Glutamatergic neuron (in vitro differentiated cells): ENCODE results near the gene TMEM51. TPM values are rescaled to one million over a fixed set of nuclear protein-coding genes. Genes with fewer than 3 reads are reported as not detected.

Experiments
- DNase-seq: peaks from one replicate; pipeline ENCODE4 v3.0.0; 2022
- H3K27ac Mint-ChIP-seq: one replicate; pipeline ENCODE4 v1.8.0; 2020; ENCODE audit warnings: mild to moderate bottlenecking, mixed read lengths, inconsistent platforms; ENCODE audit not compliant: unreplicated experiment
- H3K27me3 Mint-ChIP-seq: one replicate; pipeline ENCODE4 v1.8.0; 2020; ENCODE audit warnings: mild to moderate bottlenecking, moderate library complexity, mixed read lengths, inconsistent platforms; ENCODE audit not compliant: unreplicated experiment
- H3K36me3 Mint-ChIP-seq: one replicate; pipeline ENCODE4 v1.8.0; 2020; ENCODE audit warnings: mild to moderate bottlenecking, mixed read lengths, inconsistent platforms; ENCODE audit not compliant: unreplicated experiment
- H3K4me1 Mint-ChIP-seq: one replicate; pipeline ENCODE4 v1.8.0; 2020; ENCODE audit warnings: mild to moderate bottlenecking, low read depth, mixed read lengths, inconsistent platforms; ENCODE audit not compliant: unreplicated experiment
- H3K4me3 Mint-ChIP-seq: one replicate; pipeline ENCODE4 v1.8.0; 2020; ENCODE audit warnings: mild to moderate bottlenecking, mixed read lengths, inconsistent platforms; ENCODE audit not compliant: unreplicated experiment
- H3K9me3 Mint-ChIP-seq: one replicate; pipeline ENCODE4 v1.8.0; 2020; ENCODE audit warnings: mild to moderate bottlenecking, moderate library complexity, mixed read lengths, inconsistent platforms; ENCODE audit not compliant: unreplicated experiment
- total RNA-seq: library from RNA; stranded (reverse); fragmentation: NEBNext Ultra II Directional; extraction: Animal tissue kit (Norgen Biotek cat#: 25700); gene quantifications from one replicate; pipeline ENCODE4 v1.2.1, GENCODE V29; 2021; ENCODE audit not compliant: unreplicated experiment
- TF ChIP-seq, protein P1 (sequence below): fragments of 200-600 bp; sonication (generic); IDR thresholded peaks from one replicate; pipeline ENCODE4 v1.5.0; 2021; ENCODE audit not compliant: partially characterized antibody, unreplicated experiment

TMEM51 gene
- total RNA-seq, 1 donor from 2014 or later, result 3.2 TPM

DNA sequence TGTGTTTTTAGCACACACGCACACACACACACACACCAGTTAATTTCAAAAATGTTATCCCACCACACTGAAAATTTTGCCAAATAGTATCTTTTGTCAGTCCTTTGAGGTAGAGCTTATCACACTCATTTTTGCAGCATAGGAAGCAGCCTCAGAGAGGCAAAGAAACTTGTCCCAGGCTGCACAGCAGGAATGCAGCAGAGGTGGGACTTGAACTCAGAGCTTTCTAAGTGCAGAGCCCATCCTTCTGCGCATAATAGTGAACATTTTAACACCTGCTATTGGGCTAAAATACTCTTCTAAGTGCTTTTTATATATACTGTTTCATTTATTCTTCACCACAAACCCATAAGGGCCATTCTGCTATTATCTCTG lies 108.4 kb downstream of the TMEM51 start:
- H3K27ac Mint-ChIP-seq, result no peak overlapping the region
- no peak overlapping the region for H3K4me3 Mint-ChIP-seq
- peaks cover 5% of the 10 kb centered on the region for H3K27me3 Mint-ChIP-seq
- peaks cover 2% of the 10 kb centered on the region for H3K9me3 Mint-ChIP-seq
- peaks cover 8% of the 10 kb centered on the region for H3K36me3 Mint-ChIP-seq
- no peaks in the 10 kb centered on the region for H3K4me1 Mint-ChIP-seq
- no peak for DNase-seq
- TF ChIP-seq, protein P1, sequence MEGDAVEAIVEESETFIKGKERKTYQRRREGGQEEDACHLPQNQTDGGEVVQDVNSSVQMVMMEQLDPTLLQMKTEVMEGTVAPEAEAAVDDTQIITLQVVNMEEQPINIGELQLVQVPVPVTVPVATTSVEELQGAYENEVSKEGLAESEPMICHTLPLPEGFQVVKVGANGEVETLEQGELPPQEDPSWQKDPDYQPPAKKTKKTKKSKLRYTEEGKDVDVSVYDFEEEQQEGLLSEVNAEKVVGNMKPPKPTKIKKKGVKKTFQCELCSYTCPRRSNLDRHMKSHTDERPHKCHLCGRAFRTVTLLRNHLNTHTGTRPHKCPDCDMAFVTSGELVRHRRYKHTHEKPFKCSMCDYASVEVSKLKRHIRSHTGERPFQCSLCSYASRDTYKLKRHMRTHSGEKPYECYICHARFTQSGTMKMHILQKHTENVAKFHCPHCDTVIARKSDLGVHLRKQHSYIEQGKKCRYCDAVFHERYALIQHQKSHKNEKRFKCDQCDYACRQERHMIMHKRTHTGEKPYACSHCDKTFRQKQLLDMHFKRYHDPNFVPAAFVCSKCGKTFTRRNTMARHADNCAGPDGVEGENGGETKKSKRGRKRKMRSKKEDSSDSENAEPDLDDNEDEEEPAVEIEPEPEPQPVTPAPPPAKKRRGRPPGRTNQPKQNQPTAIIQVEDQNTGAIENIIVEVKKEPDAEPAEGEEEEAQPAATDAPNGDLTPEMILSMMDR, result no peak

DNA sequence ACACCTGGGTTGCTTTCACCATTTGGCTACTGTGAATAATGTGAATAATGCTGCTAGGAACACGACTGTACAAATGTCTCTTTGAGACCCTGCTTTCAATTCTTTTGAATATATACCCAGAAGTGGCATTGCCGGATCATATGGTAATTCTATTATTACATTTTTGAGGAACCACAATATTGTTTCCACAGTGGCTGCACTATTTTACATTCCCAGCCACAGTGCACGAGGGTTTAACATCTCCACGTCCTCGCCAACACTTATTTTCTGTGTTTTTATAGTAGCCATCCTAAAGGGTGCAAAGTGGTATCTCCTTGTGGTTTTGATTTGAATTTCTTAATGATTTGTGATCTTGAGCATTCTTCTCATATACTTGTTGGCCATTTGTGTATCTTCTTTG lies 109.2 kb downstream of the TMEM51 start:
- peaks cover 2% of the 10 kb centered on the region for H3K9me3 Mint-ChIP-seq
- H3K4me3 Mint-ChIP-seq, result no peak overlapping the region
- H3K27me3 Mint-ChIP-seq, result peaks cover 5% of the 10 kb centered on the region
- no peaks in the 10 kb centered on the region for H3K4me1 Mint-ChIP-seq
- H3K36me3 Mint-ChIP-seq, result peaks cover 8% of the 10 kb centered on the region
- no peak overlapping the region for H3K27ac Mint-ChIP-seq
- TF ChIP-seq, protein P1, result no peak
- no peak for DNase-seq

DNA sequence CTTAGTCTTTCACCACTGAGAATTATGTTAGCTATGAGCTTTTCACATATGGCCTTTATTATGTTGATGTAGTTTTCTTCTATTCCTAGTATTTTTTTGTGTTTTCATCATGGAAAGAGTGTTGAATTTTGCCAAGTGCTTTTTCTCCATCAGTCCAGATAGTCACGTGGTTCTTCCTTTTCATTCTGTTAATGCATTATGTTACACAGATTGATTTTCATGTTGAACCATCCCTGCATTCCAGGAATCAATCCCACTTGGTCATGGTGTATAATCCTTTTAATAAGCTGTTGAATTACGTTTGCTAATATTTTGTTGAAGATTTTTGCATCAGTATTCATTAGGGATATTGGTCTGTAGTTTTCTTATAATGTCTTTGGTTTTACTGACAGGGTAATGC lies 111.2 kb downstream of the TMEM51 start:
- Mint-ChIP-seq H3K27ac (no peak overlapping the region), H3K27me3 (peaks cover 3% of the 10 kb centered on the region), H3K4me3 (no peak overlapping the region), H3K36me3 (peaks cover 8% of the 10 kb centered on the region), H3K4me1 (no peaks in the 10 kb centered on the region), H3K9me3 (peaks cover 2% of the 10 kb centered on the region)
- DNase-seq, result no peak
- TF ChIP-seq, protein P1, result no peak

Other genes with a start within 250 kb of the TMEM51 start
- not detected for gene FHAD1, start 93.5 kb downstream of the TMEM51 start, total RNA-seq